Trophoblast cell (in vitro differentiated cells and primary cell): ENCODE data around the gene ZNF784.

Experiments used
- DNase-seq, 2 donors: peaks; one replicate each; pipeline ENCODE4 v3.0.0-alpha.2; 2016
- H2AFZ ChIP-seq: 2 replicates; pipeline ENCODE4 v1.6.1; 2013; ENCODE audit warnings: low read length, moderate library complexity, mild to moderate bottlenecking; ENCODE audit not compliant: insufficient read depth, poor library complexity
- H2AK5ac ChIP-seq: 2 replicates; pipeline ENCODE4 v1.6.1; 2013; ENCODE audit warnings: mild to moderate bottlenecking, low read length
- H2BK120ac ChIP-seq: 2 replicates; pipeline ENCODE4 v1.6.1; 2013; ENCODE audit warnings: low read length, mild to moderate bottlenecking, moderate library complexity; ENCODE audit not compliant: insufficient read depth, poor library complexity
- H2BK12ac ChIP-seq: 2 replicates; pipeline ENCODE4 v1.6.1; 2013; ENCODE audit warnings: mild to moderate bottlenecking, low read length, moderate library complexity
- H2BK5ac ChIP-seq: 2 replicates; pipeline ENCODE4 v1.6.1; 2013; ENCODE audit warnings: low read length, low read depth, moderate library complexity, mild to moderate bottlenecking; ENCODE audit not compliant: poor library complexity
- H3K14ac ChIP-seq: 2 replicates; pipeline ENCODE4 v1.6.1; 2013; ENCODE audit warnings: mild to moderate bottlenecking, low read length
- H3K18ac ChIP-seq: 2 replicates; pipeline ENCODE4 v1.6.1; 2013; ENCODE audit warnings: mild to moderate bottlenecking, low read length
- H3K23ac ChIP-seq: 2 replicates; pipeline ENCODE4 v1.6.1; 2013; ENCODE audit warnings: low read length
- H3K27ac ChIP-seq: 2 replicates; pipeline ENCODE4 v1.5.1; 2013; ENCODE audit warnings: low read depth, mild to moderate bottlenecking, inconsistent platforms, low read length, moderate library complexity
- H3K27me3 ChIP-seq: 2 replicates; pipeline ENCODE4 v1.6.1; 2013; ENCODE audit warnings: inconsistent platforms, mild to moderate bottlenecking, low read length, moderate library complexity; ENCODE audit not compliant: insufficient read depth
- H3K36me3 ChIP-seq, 2 experiments: 1 replicate in 1 of 2; 2 replicates in 1 of 2; pipeline ENCODE4 v1.6.1; 2013; ENCODE audit warnings: low read length in 2 of 2, mild to moderate bottlenecking in 2 of 2, moderate library complexity in 1 of 2; ENCODE audit not compliant: insufficient read depth in 2 of 2, control insufficient read depth in 1 of 2
- H3K4ac ChIP-seq: 2 replicates; pipeline ENCODE4 v1.6.1; 2013; ENCODE audit warnings: low read depth, mild to moderate bottlenecking, low read length, moderate library complexity
- H3K4me1 ChIP-seq, 2 experiments: 1 replicate in 1 of 2; 2 replicates in 1 of 2; pipeline ENCODE4 v1.6.1; 2013; ENCODE audit warnings: low read length in 2 of 2, mild to moderate bottlenecking in 2 of 2, moderate library complexity in 1 of 2; ENCODE audit not compliant: insufficient read depth in 2 of 2, control insufficient read depth in 1 of 2
- H3K4me2 ChIP-seq: 2 replicates; pipeline ENCODE4 v1.6.1; 2013; ENCODE audit warnings: inconsistent platforms, mild to moderate bottlenecking, low read length, moderate library complexity
- H3K4me3 ChIP-seq: 2 replicates; pipeline ENCODE4 v1.5.1; 2013; ENCODE audit warnings: mild to moderate bottlenecking, low read depth, low read length, inconsistent platforms
- H3K79me1 ChIP-seq: one replicate; pipeline ENCODE4 v1.6.1; 2013; ENCODE audit warnings: low read length
- H3K79me2 ChIP-seq: 2 replicates; pipeline ENCODE4 v1.6.1; 2013; ENCODE audit warnings: low read length, mild to moderate bottlenecking; ENCODE audit not compliant: control insufficient read depth, insufficient read depth, poor library complexity
- H3K9ac ChIP-seq: 2 replicates; pipeline ENCODE4 v1.6.1; 2013; ENCODE audit warnings: mild to moderate bottlenecking, low read length
- H3K9me3 ChIP-seq: 2 replicates; pipeline ENCODE4 v1.6.1; 2013; ENCODE audit warnings: low read depth, mild to moderate bottlenecking, control low read depth, inconsistent platforms, low read length; ENCODE audit not compliant: insufficient read depth
- H4K12ac ChIP-seq: 2 replicates; pipeline ENCODE4 v1.6.1; 2013; ENCODE audit warnings: low read depth, mild to moderate bottlenecking, low read length, moderate library complexity
- H4K8ac ChIP-seq: 2 replicates; pipeline ENCODE4 v1.6.1; 2013; ENCODE audit warnings: low read depth, mild to moderate bottlenecking, low read length, moderate library complexity
- H4K91ac ChIP-seq: one replicate; pipeline ENCODE4 v1.6.1; 2013; ENCODE audit warnings: low read depth, mild to moderate bottlenecking, low read length, moderate library complexity
- WGBS: extraction: QIAGEN DNeasy Blood & Tissue Kit; methylation state at CpG from one replicate; pipeline ENCODE4 v1.1.7; 2013; ENCODE audit warnings: missing lambda C conversion rate; ENCODE audit not compliant: insufficient read length, insufficient coverage; ENCODE audit errors: extremely low coverage; 5-methylcytosine and 5-hydroxymethylcytosine counted together

Gene ZNF784

DNA sequence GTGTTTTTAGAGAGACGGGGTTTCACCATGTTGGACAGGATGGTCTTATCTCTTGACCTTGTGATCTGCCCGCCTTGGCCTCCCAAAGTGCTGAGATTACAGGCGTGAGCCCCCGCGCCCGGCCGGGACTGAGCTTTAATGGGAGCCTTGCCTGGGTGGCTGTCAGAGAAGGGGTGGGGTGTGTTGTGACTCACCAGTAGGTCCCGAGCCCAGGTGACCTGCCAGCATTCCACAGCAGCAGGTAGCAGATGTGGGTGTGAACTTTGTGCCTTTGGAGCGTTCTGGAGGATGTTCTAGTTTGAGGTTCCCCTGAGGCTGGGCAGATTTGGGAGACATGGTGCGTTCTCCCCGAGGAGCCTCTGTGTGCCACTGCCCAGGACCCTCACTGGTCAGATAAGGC, 43.6 kb upstream of the ZNF784 start:
- no peaks in the 10 kb centered on the region for H3K27me3 ChIP-seq

DNA sequence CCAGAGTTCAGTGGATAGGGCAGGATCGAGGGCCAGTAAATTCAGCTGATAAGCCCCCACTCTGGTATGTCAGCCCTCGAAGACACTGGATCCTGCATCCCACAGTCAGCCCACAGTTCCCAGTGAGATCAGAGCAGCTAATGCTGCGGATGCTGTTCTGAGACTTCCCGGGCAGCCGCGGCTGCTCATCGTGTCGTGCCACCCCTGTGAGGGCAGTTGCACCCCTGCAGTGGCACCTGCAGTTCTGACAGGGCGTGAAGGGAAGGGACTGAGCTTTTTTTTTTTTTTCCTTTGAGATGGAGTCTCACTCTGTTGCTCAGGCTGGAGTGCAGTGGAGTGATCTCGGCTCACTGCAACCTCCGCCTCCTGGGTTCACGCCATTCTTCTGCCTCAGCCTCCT, 43.1 kb upstream of the ZNF784 start:
- Histone ChIP-seq H2BK5ac (no peak overlapping the region), H3K27ac (no peak overlapping the region), H4K12ac (no peak overlapping the region), H3K9me3 (peaks cover 2% of the 10 kb centered on the region), H3K9ac (no peak overlapping the region), H3K79me2 (no peaks in the 10 kb centered on the region), H2AFZ (no peak overlapping the region), H2BK12ac (no peak overlapping the region), H3K4me3 (no peak overlapping the region), H3K4me1 (peaks cover 0 to 3% of the 10 kb centered on the region in 2 experiments), H4K91ac (no peak overlapping the region), H3K27me3 (no peaks in the 10 kb centered on the region), H3K4ac (no peak overlapping the region), H3K23ac (no peak overlapping the region), H3K36me3 (peaks cover 80 to 88% of the 10 kb centered on the region in 2 experiments), H2BK120ac (no peak overlapping the region), H3K4me2 (no peak overlapping the region), H2AK5ac (no peak overlapping the region), H3K79me1 (no peaks in the 10 kb centered on the region), H4K8ac (no peak overlapping the region), H3K18ac (no peak overlapping the region), H3K14ac (no peak overlapping the region)
- WGBS = no CpG with 5 or more reads among the region's 12 CpGs
- no peak for DNase-seq

More for the DNA sequence above, 43.6 kb upstream of the ZNF784 start:
- H2BK120ac ChIP-seq = no peak overlapping the region
- no peak overlapping the region for H3K4me2 ChIP-seq
- DNase-seq = peak; percentile 43 to 63
- H3K79me2 ChIP-seq = no peaks in the 10 kb centered on the region
- no peak overlapping the region for H2BK12ac ChIP-seq
- no peak overlapping the region for H3K9ac ChIP-seq
- no peak overlapping the region for H2BK5ac ChIP-seq
- no peak overlapping the region for H4K8ac ChIP-seq
- H3K9me3 ChIP-seq = peaks cover 2% of the 10 kb centered on the region
- no peak overlapping the region for H3K14ac ChIP-seq
- H3K4me3 ChIP-seq = no peak overlapping the region
- no peak overlapping the region for H2AK5ac ChIP-seq
- H3K36me3 ChIP-seq = peaks cover 76 to 87% of the 10 kb centered on the region in 2 experiments
- no peak overlapping the region for H3K4ac ChIP-seq
- no peak overlapping the region for H3K27ac ChIP-seq
- no peak overlapping the region for H4K12ac ChIP-seq
- H3K23ac ChIP-seq = no peak overlapping the region
- no peaks in the 10 kb centered on the region for H3K79me1 ChIP-seq
- no peak overlapping the region for H3K18ac ChIP-seq
- H4K91ac ChIP-seq = no peak overlapping the region
- no CpG with 5 or more reads among the region's 11 CpGs for WGBS
- peaks cover 0 to 3% of the 10 kb centered on the region in 2 experiments for H3K4me1 ChIP-seq
- no peak overlapping the region for H2AFZ ChIP-seq

DNA sequence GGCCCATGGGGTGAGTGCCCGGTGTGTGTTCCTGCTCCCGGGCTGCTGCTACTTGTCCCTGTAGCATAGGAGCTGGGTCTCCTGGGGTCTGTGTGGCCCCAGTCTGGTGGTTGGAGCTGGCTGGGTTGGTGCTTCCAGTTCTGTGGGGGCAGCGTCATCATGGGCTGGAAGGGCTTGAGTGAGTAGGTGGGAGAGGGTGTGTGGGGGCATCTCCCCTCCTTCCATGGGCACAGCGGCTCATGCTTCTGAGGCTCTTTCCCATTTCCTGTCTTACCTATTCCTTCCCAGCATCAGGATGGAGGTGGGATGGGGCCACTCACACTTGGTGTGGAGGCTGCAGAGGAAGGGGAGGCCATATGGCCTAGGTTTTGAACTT, 42.6 kb upstream of the ZNF784 start:
- Histone ChIP-seq H3K36me3 (peaks cover 82 to 89% of the 10 kb centered on the region in 2 experiments), H4K8ac (no peak overlapping the region), H4K12ac (no peak overlapping the region), H3K4me2 (no peak overlapping the region), H2BK12ac (no peak overlapping the region), H2BK5ac (no peak overlapping the region), H2AK5ac (no peak overlapping the region), H3K4ac (peak overlapping the region; percentile 30), H3K18ac (peak overlapping the region; percentile 10), H3K79me1 (no peaks in the 10 kb centered on the region), H3K27ac (no peak overlapping the region), H2BK120ac (no peak overlapping the region), H2AFZ (no peak overlapping the region), H3K27me3 (no peaks in the 10 kb centered on the region), H3K9ac (no peak overlapping the region), H3K23ac (no peak overlapping the region), H3K9me3 (peaks cover 2% of the 10 kb centered on the region), H4K91ac (no peak overlapping the region), H3K4me1 (peaks cover 0 to 3% of the 10 kb centered on the region in 2 experiments), H3K79me2 (no peaks in the 10 kb centered on the region), H3K4me3 (no peak overlapping the region), H3K14ac (no peak overlapping the region)
- no peak for DNase-seq
- no CpG with 5 or more reads among the region's 4 CpGs for WGBS

DNA sequence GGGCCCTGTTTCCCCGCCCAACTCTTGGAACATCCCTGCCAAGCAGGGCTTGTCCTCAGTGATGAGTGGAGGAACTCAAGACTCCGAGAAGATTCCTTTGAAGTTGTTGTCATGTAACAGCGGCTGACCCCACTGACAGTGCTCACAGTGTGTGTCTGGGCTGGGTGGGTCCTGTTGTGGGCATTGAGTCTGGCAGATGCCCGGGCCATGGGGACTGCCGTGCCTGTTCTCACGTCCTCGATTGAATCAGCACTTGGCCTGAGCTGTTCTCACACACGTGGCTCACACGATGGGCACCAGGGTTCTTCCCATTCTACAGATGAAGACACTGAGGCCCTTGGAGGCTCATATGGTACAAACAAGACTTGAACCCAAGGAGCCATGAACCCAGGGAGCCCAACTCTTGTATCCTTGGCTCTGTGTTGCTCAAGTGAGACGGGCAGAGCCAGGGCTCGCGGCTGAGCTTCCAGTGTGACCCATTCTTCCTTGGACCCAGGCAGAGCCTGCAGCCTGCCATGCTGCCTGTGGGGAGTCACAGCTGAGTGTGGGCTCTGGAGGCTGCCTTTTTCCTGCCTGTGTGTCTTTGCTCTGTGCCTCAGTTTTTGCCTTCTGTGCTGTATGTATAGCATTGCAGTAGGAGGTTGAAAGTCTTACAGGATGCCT, 42.1 kb upstream of the ZNF784 start:
- Histone ChIP-seq H4K12ac (no peak overlapping the region), H3K36me3 (peaks cover 87 to 92% of the 10 kb centered on the region in 2 experiments), H3K4me1 (peaks cover 0 to 3% of the 10 kb centered on the region in 2 experiments), H3K79me1 (no peaks in the 10 kb centered on the region), H3K27ac (no peak overlapping the region), H4K91ac (no peak overlapping the region), H2BK12ac (no peak overlapping the region), H2BK120ac (no peak overlapping the region), H3K4me2 (no peak overlapping the region), H3K9ac (no peak overlapping the region), H3K79me2 (no peaks in the 10 kb centered on the region), H2AK5ac (no peak overlapping the region), H2BK5ac (no peak overlapping the region), H3K4ac (peak overlapping the region; percentile 38), H3K27me3 (no peaks in the 10 kb centered on the region), H3K23ac (no peak overlapping the region), H3K4me3 (no peak overlapping the region), H3K14ac (no peak overlapping the region), H3K18ac (peak overlapping the region; percentile 10), H3K9me3 (peaks cover 2% of the 10 kb centered on the region), H4K8ac (no peak overlapping the region), H2AFZ (no peak overlapping the region)
- no CpG with 5 or more reads among the region's 12 CpGs for WGBS
- DNase-seq = no peak
